SK-N-SH treated with all-trans-retinoic acid at 6 μM for 48 hours (cell line): ENCODE measurements around the gene HEPN1.

ENCODE experiments used
- ATAC-seq: fragments of 200-7000 bp; cut with Tn5 transposase; 3 replicates; pipeline ENCODE4 v1.9.1; 2020; ENCODE audit warnings: mild to moderate bottlenecking, moderate library complexity
- ARNTL ChIP-seq: fragments of 450-650 bp; formaldehyde crosslinking; IDR thresholded peaks from 2 replicates; pipeline ENCODE4 v1.5.0; 2020; ENCODE audit warnings: low read depth, mild to moderate bottlenecking, moderate library complexity, borderline replicate concordance
- BACH2 ChIP-seq: fragments of 250-450 bp; sonication (Bioruptor Pico); IDR thresholded peaks from 2 replicates; pipeline ENCODE4 v1.9.0; 2021; ENCODE audit warnings: mild to moderate bottlenecking, borderline replicate concordance
- CREB5 ChIP-seq: fragments of 250-450 bp; sonication (Bioruptor Pico); IDR thresholded peaks from 2 replicates; pipeline ENCODE4 v1.5.1; 2020; ENCODE audit warnings: low read depth, mild to moderate bottlenecking, moderate library complexity
- CSDC2 ChIP-seq: fragments of 250-450 bp; sonication (Bioruptor Pico); IDR thresholded peaks from 2 replicates; pipeline ENCODE4 v1.5.0; 2020; ENCODE audit warnings: mild to moderate bottlenecking, moderate library complexity
- CSRNP3 ChIP-seq: fragments of 250-450 bp; sonication (Bioruptor Pico); IDR thresholded peaks from 2 replicates; pipeline ENCODE4 v1.5.1; 2021; ENCODE audit warnings: mild to moderate bottlenecking, moderate library complexity
- ESRRG ChIP-seq: fragments of 250-450 bp; sonication (Bioruptor Pico); IDR thresholded peaks from 2 replicates; pipeline ENCODE4 v1.6.1; 2021; ENCODE audit warnings: mild to moderate bottlenecking
- GLIS3 ChIP-seq: fragments of 250-450 bp; sonication (Bioruptor Pico); IDR thresholded peaks from 2 replicates; pipeline ENCODE4 v1.5.0; 2020; ENCODE audit warnings: mild to moderate bottlenecking, moderate library complexity
- ISL1 ChIP-seq: fragments of 250-450 bp; sonication (Bioruptor Pico); IDR thresholded peaks from 2 replicates; pipeline ENCODE4 v2.1.2; 2022; ENCODE audit warnings: mild to moderate bottlenecking, moderate library complexity
- OSR1 ChIP-seq: fragments of 250-450 bp; sonication (Bioruptor Pico); IDR thresholded peaks from 2 replicates; pipeline ENCODE4 v1.8.0; 2022; ENCODE audit warnings: moderate library complexity, mild to moderate bottlenecking, inconsistent platforms
- PATZ1 ChIP-seq: fragments of 250-450 bp; sonication (Bioruptor Pico); IDR thresholded peaks from 2 replicates; pipeline ENCODE4 v1.8.0; 2020; ENCODE audit warnings: mild to moderate bottlenecking, moderate library complexity, borderline replicate concordance
- POU6F1 ChIP-seq: fragments of 250-450 bp; sonication (Bioruptor Pico); IDR thresholded peaks from 2 replicates; pipeline ENCODE4 v1.8.0; 2021; ENCODE audit warnings: low read depth, mild to moderate bottlenecking, moderate library complexity, borderline replicate concordance
- PPARA ChIP-seq: fragments of 250-450 bp; sonication (Bioruptor Pico); IDR thresholded peaks from 2 replicates; pipeline ENCODE4 v1.5.0; 2020; ENCODE audit warnings: mild to moderate bottlenecking, borderline replicate concordance
- RARB ChIP-seq: fragments of 250-450 bp; sonication (Bioruptor Pico); IDR thresholded peaks from 2 replicates; pipeline ENCODE4 v1.8.0; 2021; ENCODE audit warnings: mild to moderate bottlenecking, moderate library complexity
- SNAI2 ChIP-seq: fragments of 250-450 bp; sonication (Bioruptor Pico); IDR thresholded peaks from 2 replicates; pipeline ENCODE4 v1.5.0; 2020; ENCODE audit warnings: mild to moderate bottlenecking, moderate library complexity
- TOX ChIP-seq: fragments of 250-450 bp; sonication (Bioruptor Pico); IDR thresholded peaks from 2 replicates; pipeline ENCODE4 v1.8.0; 2021; ENCODE audit warnings: mild to moderate bottlenecking, moderate library complexity, borderline replicate concordance
- TSHZ2 ChIP-seq: fragments of 250-450 bp; sonication (Bioruptor Pico); IDR thresholded peaks from 2 replicates; pipeline ENCODE4 v1.5.0; 2020; ENCODE audit warnings: mild to moderate bottlenecking, moderate library complexity
- ZFP30 ChIP-seq: fragments of 450-650 bp; formaldehyde crosslinking; IDR thresholded peaks from 2 replicates; pipeline ENCODE4 v1.5.0; 2022; ENCODE audit warnings: mild to moderate bottlenecking, moderate library complexity
- ZNF70 ChIP-seq: fragments of 450-650 bp; formaldehyde crosslinking; IDR thresholded peaks from 2 replicates; pipeline ENCODE4 v1.5.0; 2020; ENCODE audit warnings: mild to moderate bottlenecking, moderate library complexity
- ZNF8 ChIP-seq: fragments of 450-650 bp; formaldehyde crosslinking; IDR thresholded peaks from 2 replicates; pipeline ENCODE4 v1.5.0; 2020; ENCODE audit warnings: mild to moderate bottlenecking, moderate library complexity

HEPN1 gene

GRCh38 chr11:124873951-124874350, 45.1 kb upstream of the HEPN1 start (continued):
- TF ChIP-seq CREB5 (CRISPR knock-in tag): no peak

- no peak for TF ChIP-seq SNAI2 (CRISPR knock-in tag)
- TF ChIP-seq BACH2 (CRISPR knock-in tag): no peak
- TF ChIP-seq ARNTL (CRISPR knock-in tag): no peak
- no peak for TF ChIP-seq PATZ1 (CRISPR knock-in tag)
- TF ChIP-seq ISL1 (CRISPR knock-in tag): no peak
- TF ChIP-seq CREB5 (CRISPR knock-in tag): no peak
- TF ChIP-seq RARB (CRISPR knock-in tag): no peak
- TF ChIP-seq ZNF70 (CRISPR knock-in tag): no peak
- TF ChIP-seq, all 23 proteins: peak for 0
- ATAC-seq: no peak
Observed at GRCh38 chr11:124874571-124875255, 44.3 kb upstream of the HEPN1 start.

- no peak for ATAC-seq
- TF ChIP-seq ZFP30 (CRISPR knock-in tag) (no peak), ZNF70 (CRISPR knock-in tag) (no peak), GLIS3 (CRISPR knock-in tag) (no peak), PPARA (CRISPR knock-in tag) (no peak), CREB5 (CRISPR knock-in tag) (no peak), BACH2 (CRISPR knock-in tag) (no peak), TSHZ2 (no peak), CSDC2 (CRISPR knock-in tag) (no peak), TOX (CRISPR knock-in tag) (no peak), ZNF8 (CRISPR knock-in tag) (no peak), OSR1 (CRISPR knock-in tag) (no peak), POU6F1 (no peak), ESRRG (CRISPR knock-in tag) (no peak), CSRNP3 (no peak), PATZ1 (CRISPR knock-in tag) (no peak)
- TF ChIP-seq, all 23 proteins: peak for 0
Observed at GRCh38 chr11:124875401-124875800, 43.6 kb upstream of the HEPN1 start.
